SK-N-DZ (cell line): ENCODE data around the gene TRAPPC4.
A peak's percentile ranks its signal among the peaks of the same experiment; 100 is the strongest.

Experiments
- DNase-seq: peaks from one replicate; pipeline ENCODE4 v3.0.0-alpha.2; 2015; ENCODE audit warnings: low spot score
- small RNA-seq, 2 experiments: library from RNA; depleted of rRNA; stranded (forward); fragments of <200 nt; gene quantifications; one replicate each; pipeline ENCODE3, GENCODE V24; 2014

TRAPPC4 gene

GRCh38 chr11:119067371-119068222, 49.0 kb downstream of the TRAPPC4 start, which contains the start of gene VPS11:
Gene VPS11 (plus strand): TSS chr11:119067818. CDS start chr11:119067824, 6 bp downstream.
- DNase-seq, result peak; percentile 90

Small RNAs within 50 kb of the gene (small RNA-seq; reads per million reads assigned to genes)
- gene AP003392.2 (0 to 0.03 reads per million in 2 experiments), gene RF00017 (0 reads per million in 2 experiments), gene RF00019 (0 reads per million in 2 experiments)
